Caco-2 (cell line): ENCODE measurements around the gene MED25. TPM values are rescaled to one million over a fixed set of nuclear protein-coding genes. Genes with fewer than 3 reads are reported as not detected.

Experiments
- BruUV-seq: library from RNA; stranded (reverse); fragments of 400-500 nt; replicated peaks from 2 replicates; lab custom pipeline; 2021; lab: Mats Ljungman, UMichigan
- CTCF ChIA-PET: fragments of 300-600 bp; sonication (Branson Sonifier 250); formaldehyde crosslinking; loops from one replicate; lab custom pipeline; 2022; ENCODE audit warnings: antibody characterized with exemption; lab: Charles Lee
- POLR2A ChIA-PET: fragments of 300-600 bp; sonication (Branson Sonifier 250); formaldehyde crosslinking; loops from one replicate; lab custom pipeline; 2022; ENCODE audit warnings: antibody characterized with exemption; lab: Charles Lee
- DNase-seq, 2 experiments: peaks; one replicate each; pipeline versions ENCODE4 v3.0.0 to v3.0.0-alpha.2; 2020 to 2022
- H3K27me3 ChIP-seq: replicated peaks from 2 replicates; pipeline ENCODE4 v1.6.0; 2011; ENCODE audit warnings: low read length; ENCODE audit not compliant: control insufficient read depth, insufficient read depth
- H3K36me3 ChIP-seq: 2 replicates; pipeline ENCODE4 v1.5.1; 2011; ENCODE audit warnings: low read length; ENCODE audit not compliant: control insufficient read depth, insufficient read depth
- H3K4me1 ChIP-seq: fragments of 250-450 bp; sonication (Bioruptor Pico); 2 replicates; pipeline ENCODE4 v1.5.1; 2020; ENCODE audit warnings: mild to moderate bottlenecking
- H3K4me3 ChIP-seq: 2 replicates; pipeline ENCODE4 v1.5.1; 2011; ENCODE audit warnings: low read depth, mild to moderate bottlenecking, control low read depth, low read length
- H3K9me3 ChIP-seq: fragments of 250-450 bp; sonication (Bioruptor Pico); 2 replicates; pipeline ENCODE4 v1.5.1; 2020; ENCODE audit warnings: mild to moderate bottlenecking, moderate library complexity
- H3K27ac Mint-ChIP-seq: one replicate; pipeline ENCODE4 v1.8.0; 2022; ENCODE audit warnings: mixed read lengths; ENCODE audit not compliant: unreplicated experiment
- H3K27me3 Mint-ChIP-seq: one replicate; pipeline ENCODE4 v1.8.0; 2022; ENCODE audit warnings: mixed read lengths; ENCODE audit not compliant: insufficient read depth, unreplicated experiment
- H3K36me3 Mint-ChIP-seq: one replicate; pipeline ENCODE4 v1.8.0; 2022; ENCODE audit warnings: mild to moderate bottlenecking, mixed read lengths; ENCODE audit not compliant: insufficient read depth, unreplicated experiment
- H3K4me1 Mint-ChIP-seq: one replicate; pipeline ENCODE4 v1.8.0; 2022; ENCODE audit warnings: low read depth, mixed read lengths; ENCODE audit not compliant: unreplicated experiment
- H3K4me3 Mint-ChIP-seq: one replicate; pipeline ENCODE4 v1.8.0; 2022; ENCODE audit warnings: mild to moderate bottlenecking, moderate library complexity, mixed read lengths; ENCODE audit not compliant: unreplicated experiment
- H3K9me3 Mint-ChIP-seq: one replicate; pipeline ENCODE4 v1.8.0; 2022; ENCODE audit warnings: mixed read lengths; ENCODE audit not compliant: unreplicated experiment
- intact Hi-C: fragments of 100-400 bp; cut with micrococcal nuclease; formaldehyde crosslinking; loops from one replicate; pipeline ENCODE4 v1.10.0; 2022; ENCODE audit not compliant: unreplicated experiment
- total RNA-seq: library from RNA; stranded (reverse); gene quantifications from 2 replicates; pipeline ENCODE4 v1.2.3, GENCODE V29; 2022
- TF ChIP-seq, protein P1 (sequence below), 2 experiments: fragments of 200-600 bp in 1 of 2; IDR thresholded peaks; 1 replicate in 1 of 2; 2 replicates in 1 of 2; pipeline versions ENCODE4 v1.5.1 to v1.8.0; 2011 to 2022; ENCODE audit warnings: antibody characterized with exemption in 1 of 2, control low read depth in 1 of 2, inconsistent platforms in 1 of 2, low read depth in 1 of 2, low read length in 1 of 2, mild to moderate bottlenecking in 1 of 2, moderate library complexity in 1 of 2; ENCODE audit not compliant: insufficient read depth in 1 of 2, severe bottlenecking in 1 of 2, unreplicated experiment in 1 of 2

The MED25 gene
- total RNA-seq, 1 experiment from 2014 or later, result 102 TPM

DNA sequence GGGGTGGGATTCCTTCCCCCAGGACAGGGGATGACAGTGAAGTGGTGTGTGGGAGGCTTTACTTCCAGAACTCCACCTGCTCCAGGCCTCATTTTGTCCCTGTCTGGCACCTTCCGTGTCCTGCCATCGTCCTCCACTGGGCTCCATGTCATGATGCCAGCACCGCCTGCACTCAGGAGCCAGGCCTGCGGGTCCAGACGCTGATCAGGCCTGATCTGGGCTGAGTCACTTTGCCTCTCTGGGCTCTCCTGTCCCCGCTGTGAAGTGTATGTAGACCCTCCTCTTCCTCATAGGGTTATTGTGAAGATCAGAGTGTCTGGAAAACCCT is 14.6 kb upstream of the MED25 start:
- H3K4me1 Mint-ChIP-seq, result no peaks in the 10 kb centered on the region
- intact Hi-C loops, result no loop called here
- TF ChIP-seq, protein P1, sequence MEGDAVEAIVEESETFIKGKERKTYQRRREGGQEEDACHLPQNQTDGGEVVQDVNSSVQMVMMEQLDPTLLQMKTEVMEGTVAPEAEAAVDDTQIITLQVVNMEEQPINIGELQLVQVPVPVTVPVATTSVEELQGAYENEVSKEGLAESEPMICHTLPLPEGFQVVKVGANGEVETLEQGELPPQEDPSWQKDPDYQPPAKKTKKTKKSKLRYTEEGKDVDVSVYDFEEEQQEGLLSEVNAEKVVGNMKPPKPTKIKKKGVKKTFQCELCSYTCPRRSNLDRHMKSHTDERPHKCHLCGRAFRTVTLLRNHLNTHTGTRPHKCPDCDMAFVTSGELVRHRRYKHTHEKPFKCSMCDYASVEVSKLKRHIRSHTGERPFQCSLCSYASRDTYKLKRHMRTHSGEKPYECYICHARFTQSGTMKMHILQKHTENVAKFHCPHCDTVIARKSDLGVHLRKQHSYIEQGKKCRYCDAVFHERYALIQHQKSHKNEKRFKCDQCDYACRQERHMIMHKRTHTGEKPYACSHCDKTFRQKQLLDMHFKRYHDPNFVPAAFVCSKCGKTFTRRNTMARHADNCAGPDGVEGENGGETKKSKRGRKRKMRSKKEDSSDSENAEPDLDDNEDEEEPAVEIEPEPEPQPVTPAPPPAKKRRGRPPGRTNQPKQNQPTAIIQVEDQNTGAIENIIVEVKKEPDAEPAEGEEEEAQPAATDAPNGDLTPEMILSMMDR (IDR thresholded peaks at IDR 0.05; ENCODE audit: insufficient read depth in 1 of 2, low read depth in 1 of 2, low read length in 1 of 2, severe bottlenecking in 1 of 2, unreplicated experiment in 1 of 2), result no peak
- POLR2A ChIA-PET, result no interaction called here
- no peaks in the 10 kb centered on the region for H3K9me3 ChIP-seq
- peaks cover 53% of the 10 kb centered on the region for H3K36me3 Mint-ChIP-seq
- no peak for DNase-seq
- no TSS peak for BruUV-seq
- H3K27me3 ChIP-seq, result no peaks in the 10 kb centered on the region
- no peaks in the 10 kb centered on the region for H3K4me1 ChIP-seq
- no peak overlapping the region for H3K4me3 Mint-ChIP-seq
- CTCF ChIA-PET, result no interaction called here
- no peak overlapping the region for H3K4me3 ChIP-seq
- no peaks in the 10 kb centered on the region; the same call in 1 of the 2 replicates for H3K36me3 ChIP-seq
- no peak overlapping the region for H3K27ac Mint-ChIP-seq
- H3K9me3 Mint-ChIP-seq, result no peaks in the 10 kb centered on the region
- no peaks in the 10 kb centered on the region for H3K27me3 Mint-ChIP-seq

DNA sequence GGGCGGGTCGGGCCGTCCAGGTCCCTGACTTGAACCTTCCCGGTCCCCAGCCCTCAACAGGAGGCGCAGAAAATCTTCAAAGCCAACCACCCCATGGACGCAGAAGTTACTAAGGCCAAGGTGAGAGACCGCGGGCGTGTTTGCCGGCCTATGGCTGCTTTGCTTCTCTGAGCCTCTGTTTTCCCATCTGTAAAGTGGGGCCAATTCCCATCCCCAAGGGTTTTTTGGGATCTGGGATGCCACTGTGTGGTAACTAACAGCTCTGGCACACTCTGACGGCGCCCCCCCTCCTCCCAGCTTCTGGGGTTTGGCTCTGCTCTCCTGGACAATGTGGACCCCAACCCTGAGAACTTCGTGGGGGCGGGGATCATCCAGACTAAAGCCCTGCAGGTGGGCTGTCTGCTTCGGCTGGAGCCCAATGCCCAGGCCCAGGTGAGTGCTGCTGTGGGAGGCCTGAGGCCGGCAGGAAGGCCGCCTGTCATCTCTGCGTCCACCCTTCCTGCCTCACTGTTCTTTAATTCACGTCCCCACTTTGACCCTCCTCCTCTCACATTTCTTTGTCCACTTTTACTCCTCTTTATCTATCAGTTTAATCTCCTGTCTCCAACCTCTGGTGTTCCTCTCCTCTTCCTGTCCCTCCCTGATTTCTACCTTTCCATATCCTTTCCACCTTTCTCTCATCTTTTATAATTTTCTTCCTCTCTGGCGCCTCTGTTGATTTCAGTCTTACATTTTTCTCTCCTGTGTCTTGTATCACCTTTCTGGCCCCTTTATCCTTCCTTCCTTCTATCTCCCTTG is 12.1 kb upstream of the MED25 start:
- no TSS peak for BruUV-seq
- Mint-ChIP-seq H3K9me3 (no peaks in the 10 kb centered on the region), H3K27me3 (no peaks in the 10 kb centered on the region), H3K36me3 (peaks cover 48% of the 10 kb centered on the region), H3K4me3 (no peak overlapping the region), H3K4me1 (no peaks in the 10 kb centered on the region), H3K27ac (no peak overlapping the region)
- H3K9me3 ChIP-seq, result no peaks in the 10 kb centered on the region
- TF ChIP-seq, protein P1 (IDR thresholded peaks at IDR 0.05; ENCODE audit: insufficient read depth in 1 of 2, low read depth in 1 of 2, low read length in 1 of 2, severe bottlenecking in 1 of 2, unreplicated experiment in 1 of 2), result no peak
- H3K4me3 ChIP-seq, result no peak overlapping the region
- intact Hi-C loops, result no loop called here
- DNase-seq, result no peak
- H3K27me3 ChIP-seq, result no peaks in the 10 kb centered on the region
- H3K36me3 ChIP-seq, result no peaks in the 10 kb centered on the region; the same call in 1 of the 2 replicates
- H3K4me1 ChIP-seq, result peaks cover 5% of the 10 kb centered on the region; the same call in 1 of the 2 replicates
- ChIA-PET POLR2A (interaction anchor here (0.5 kb wide), 1 partner anchor 44 kb away, joined by 3 read pairs; no protein-coding TSS in a partner anchor), CTCF (no interaction called here)

DNA sequence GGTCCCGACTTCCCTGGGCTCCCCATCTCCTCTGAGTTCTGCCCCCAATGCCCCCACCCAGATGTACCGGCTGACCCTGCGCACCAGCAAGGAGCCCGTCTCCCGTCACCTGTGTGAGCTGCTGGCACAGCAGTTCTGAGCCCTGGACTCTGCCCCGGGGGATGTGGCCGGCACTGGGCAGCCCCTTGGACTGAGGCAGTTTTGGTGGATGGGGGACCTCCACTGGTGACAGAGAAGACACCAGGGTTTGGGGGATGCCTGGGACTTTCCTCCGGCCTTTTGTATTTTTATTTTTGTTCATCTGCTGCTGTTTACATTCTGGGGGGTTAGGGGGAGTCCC is 11.5 kb upstream of the MED25 start:
- Mint-ChIP-seq H3K27ac (no peak overlapping the region), H3K4me3 (no peak overlapping the region), H3K27me3 (no peaks in the 10 kb centered on the region), H3K9me3 (no peaks in the 10 kb centered on the region), H3K4me1 (no peaks in the 10 kb centered on the region), H3K36me3 (peaks cover 43% of the 10 kb centered on the region)
- ChIA-PET POLR2A (no interaction called here), CTCF (no interaction called here)
- DNase-seq, result no peak
- no TSS peak for BruUV-seq
- no peaks in the 10 kb centered on the region for H3K27me3 ChIP-seq
- TF ChIP-seq, protein P1 (IDR thresholded peaks at IDR 0.05; ENCODE audit: insufficient read depth in 1 of 2, low read depth in 1 of 2, low read length in 1 of 2, severe bottlenecking in 1 of 2, unreplicated experiment in 1 of 2), result no peak
- no peaks in the 10 kb centered on the region for H3K9me3 ChIP-seq
- intact Hi-C loops, result no loop called here
- no peak overlapping the region for H3K4me3 ChIP-seq
- peaks cover 5% of the 10 kb centered on the region; the same call in 1 of the 2 replicates for H3K4me1 ChIP-seq
- H3K36me3 ChIP-seq, result no peaks in the 10 kb centered on the region; the same call in 1 of the 2 replicates
